Upper lobe of left lung (tissue), 6 donors: Measurements from ENCODE around the gene C1orf174. TPM values are rescaled to one million over a fixed set of nuclear protein-coding genes. Genes with fewer than 3 reads are reported as not detected.

Source experiments
- ATAC-seq, 2 donors: fragments of 200-7000 bp; cut with Tn5 transposase; one replicate each; pipeline ENCODE4 v1.9.1; 2022; ENCODE audit warnings: mild to moderate bottlenecking in 2 of 2, moderate library complexity in 2 of 2; ENCODE audit not compliant: low FRiP score in 2 of 2
- DNase-seq, 2 donors: peaks; one replicate each; pipeline ENCODE4 v3.0.0-alpha.2; 2019 to 2020
- H3K27ac ChIP-seq, 4 donors: fragments of 200-600 bp; sonication (generic); one replicate each; pipeline ENCODE4 v1.5.1; 2016 to 2019
- H3K27me3 ChIP-seq, 4 donors: fragments of 200-600 bp; sonication (generic); one replicate each; pipeline ENCODE4 v1.5.1; 2017 to 2019
- H3K36me3 ChIP-seq, 4 donors: fragments of 200-600 bp; sonication (generic); one replicate each; pipeline ENCODE4 v1.5.1; 2016 to 2019
- H3K4me1 ChIP-seq, 4 donors: fragments of 200-600 bp; sonication (generic); one replicate each; pipeline ENCODE4 v1.5.1; 2018 to 2019
- H3K4me3 ChIP-seq, 4 donors: fragments of 200-600 bp; sonication (generic); one replicate each; pipeline ENCODE4 v1.5.1; 2017 to 2019; ENCODE audit warnings: mild to moderate bottlenecking in 2 of 4, moderate library complexity in 1 of 4
- H3K9me3 ChIP-seq, 4 donors: fragments of 200-600 bp; sonication (generic); one replicate each; pipeline ENCODE4 v1.5.1; 2018 to 2019
- EP300 ChIP-seq, 4 donors: sonication (generic); formaldehyde crosslinking; IDR thresholded peaks; one replicate each; pipeline ENCODE4 v1.5.1; 2017; ENCODE audit warnings: antibody characterized with exemption in 4 of 4, control low read depth in 2 of 4
- POLR2A ChIP-seq, 4 donors: fragments of 450-650 bp; IDR thresholded peaks; one replicate each; pipeline ENCODE4 v1.5.1; 2016 to 2017; ENCODE audit warnings: antibody characterized with exemption in 4 of 4, mild to moderate bottlenecking in 2 of 4
- POLR2AphosphoS5 ChIP-seq, 2 donors: sonication (generic); formaldehyde crosslinking; IDR thresholded peaks; one replicate each; pipeline ENCODE4 v1.5.1; 2017; ENCODE audit warnings: antibody characterized with exemption in 2 of 2
- WGBS, 2 donors: methylation state at CpG; one replicate each; pipeline ENCODE4 v1.1.5; 2017 to 2018; 5-methylcytosine and 5-hydroxymethylcytosine counted together
- total RNA-seq, 6 donors: library from RNA; depleted of rRNA in 4 of 6; stranded (reverse); fragments of >200 nt in 4 of 6; gene quantifications; one replicate each; pipeline versions ENCODE4 v1.1.0 to v1.2.1, GENCODE V29; 2016 to 2021
- TF ChIP-seq, protein P1 (sequence below), 6 experiments: fragments of 450-650 bp in 4 of 6; fragments of 200-600 bp in 2 of 6; sonication (generic) in 2 of 6; IDR thresholded peaks; one replicate each; pipeline ENCODE4 v1.5.1; 2016 to 2019; ENCODE audit warnings: antibody characterized with exemption in 6 of 6
- donor health status: DM: no; HTN: no; CAD: no; lungs with moderate emphysema.
- donor health status: DM: no; HTN: yes; CAD: no; lungs with severe emphysema.

Gene C1orf174
- total RNA-seq, 6 donors from 2014 or later = 15.9 to 35.6 (median 20.6) TPM

- ATAC-seq (no peak), DNase-seq (no peak)
- no peak overlapping the region for H3K27ac ChIP-seq
- peaks cover 9 to 83% (median 63%) of the 10 kb centered on the region in 4 donors for H3K36me3 ChIP-seq
- no peaks in the 10 kb centered on the region for H3K9me3 ChIP-seq
- no peaks in the 10 kb centered on the region for H3K27me3 ChIP-seq
- TF ChIP-seq POLR2AphosphoS5 (IDR thresholded peaks at IDR 0.05) (no peak), POLR2A (IDR thresholded peaks at IDR 0.05) (no peak), EP300 (IDR thresholded peaks at IDR 0.05) (no peak)
- TF ChIP-seq, protein P1, sequence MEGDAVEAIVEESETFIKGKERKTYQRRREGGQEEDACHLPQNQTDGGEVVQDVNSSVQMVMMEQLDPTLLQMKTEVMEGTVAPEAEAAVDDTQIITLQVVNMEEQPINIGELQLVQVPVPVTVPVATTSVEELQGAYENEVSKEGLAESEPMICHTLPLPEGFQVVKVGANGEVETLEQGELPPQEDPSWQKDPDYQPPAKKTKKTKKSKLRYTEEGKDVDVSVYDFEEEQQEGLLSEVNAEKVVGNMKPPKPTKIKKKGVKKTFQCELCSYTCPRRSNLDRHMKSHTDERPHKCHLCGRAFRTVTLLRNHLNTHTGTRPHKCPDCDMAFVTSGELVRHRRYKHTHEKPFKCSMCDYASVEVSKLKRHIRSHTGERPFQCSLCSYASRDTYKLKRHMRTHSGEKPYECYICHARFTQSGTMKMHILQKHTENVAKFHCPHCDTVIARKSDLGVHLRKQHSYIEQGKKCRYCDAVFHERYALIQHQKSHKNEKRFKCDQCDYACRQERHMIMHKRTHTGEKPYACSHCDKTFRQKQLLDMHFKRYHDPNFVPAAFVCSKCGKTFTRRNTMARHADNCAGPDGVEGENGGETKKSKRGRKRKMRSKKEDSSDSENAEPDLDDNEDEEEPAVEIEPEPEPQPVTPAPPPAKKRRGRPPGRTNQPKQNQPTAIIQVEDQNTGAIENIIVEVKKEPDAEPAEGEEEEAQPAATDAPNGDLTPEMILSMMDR (IDR thresholded peaks at IDR 0.05) = no peak
- no peak overlapping the region for H3K4me3 ChIP-seq
- peaks cover 0 to 12% (median 5%) of the 10 kb centered on the region in 4 donors for H3K4me1 ChIP-seq
- WGBS, 2 donors = 83 to 92% methylated on average over 10 to 15 of the region's 15 CpGs
These were observed 11.8 kb downstream of the C1orf174 start for GRCh38 chr1:3888301-3888700.

DNA sequence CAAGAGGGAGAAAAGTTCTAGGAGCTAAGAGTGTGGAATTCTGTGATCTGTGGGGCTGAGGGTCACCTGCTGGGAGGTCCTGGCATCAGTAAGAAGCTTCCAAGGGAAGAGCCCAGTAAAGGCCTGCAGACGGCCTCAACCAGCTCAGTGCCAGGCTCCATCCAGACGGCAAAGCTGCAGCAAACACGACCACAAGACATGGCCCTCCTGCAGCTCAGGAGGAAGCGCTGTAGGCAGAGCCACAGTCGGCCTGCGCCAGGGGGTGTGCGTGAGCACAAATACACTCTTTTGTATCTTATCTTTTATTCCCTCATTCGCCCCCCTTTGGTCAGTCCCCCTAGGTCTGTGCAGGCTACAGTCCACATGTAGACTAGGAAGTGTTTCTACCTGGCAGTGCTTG, 13.4 kb downstream of the C1orf174 start:
- H3K36me3 ChIP-seq = peaks cover 9 to 83% (median 63%) of the 10 kb centered on the region in 4 donors
- H3K27ac ChIP-seq = no peak overlapping the region
- WGBS, 2 donors = 75 to 86% methylated on average over 8 of the region's 8 CpGs
- H3K4me3 ChIP-seq = no peak overlapping the region
- DNase-seq = no peak
- H3K27me3 ChIP-seq = no peaks in the 10 kb centered on the region
- TF ChIP-seq POLR2A (IDR thresholded peaks at IDR 0.05) (no peak), POLR2AphosphoS5 (IDR thresholded peaks at IDR 0.05) (no peak), EP300 (IDR thresholded peaks at IDR 0.05) (no peak)
- TF ChIP-seq, protein P1 (IDR thresholded peaks at IDR 0.05) = no peak
- ATAC-seq = no peak
- no peaks in the 10 kb centered on the region for H3K9me3 ChIP-seq
- H3K4me1 ChIP-seq = peaks cover 0 to 4% (median 1%) of the 10 kb centered on the region in 4 donors

GRCh38 chr1:3886106-3886670, 13.9 kb downstream of the C1orf174 start:
- DNase-seq = no peak
- TF ChIP-seq POLR2AphosphoS5 (IDR thresholded peaks at IDR 0.05) (no peak), POLR2A (IDR thresholded peaks at IDR 0.05) (no peak), EP300 (IDR thresholded peaks at IDR 0.05) (no peak)
- TF ChIP-seq, protein P1 (IDR thresholded peaks at IDR 0.05) = no peak
- Histone ChIP-seq H3K4me1 (peaks cover 0 to under 1% (median 0%) of the 10 kb centered on the region in 4 donors), H3K9me3 (no peaks in the 10 kb centered on the region), H3K27me3 (no peaks in the 10 kb centered on the region), H3K27ac (no peak overlapping the region), H3K4me3 (no peak overlapping the region), H3K36me3 (peaks cover 9 to 80% (median 62%) of the 10 kb centered on the region in 4 donors)
- WGBS, 2 donors = 91 to 97% methylated on average over 12 to 15 of the region's 15 CpGs
- no peak for ATAC-seq

DNA sequence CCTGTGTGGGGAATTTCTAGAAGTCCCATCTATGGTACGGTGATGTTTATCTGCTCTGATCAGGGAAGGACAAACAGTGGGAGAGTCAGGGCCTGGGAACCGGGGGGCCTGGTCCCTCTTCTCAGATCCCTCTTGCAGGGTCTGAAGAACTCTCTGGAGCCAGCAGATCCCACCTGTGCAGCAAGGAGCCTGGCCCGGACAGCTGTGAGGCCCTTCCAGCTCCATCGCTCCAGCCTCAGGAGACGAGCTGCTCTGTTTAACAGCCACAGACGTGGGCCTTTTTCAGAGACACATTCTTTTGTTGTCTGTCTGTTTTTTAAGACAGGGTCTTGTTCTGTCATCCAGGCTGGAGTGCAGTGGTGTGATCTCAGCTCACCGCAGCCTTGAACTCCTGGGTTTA, 14.5 kb downstream of the C1orf174 start:
- H3K4me1 ChIP-seq = no peaks in the 10 kb centered on the region
- no peaks in the 10 kb centered on the region for H3K27me3 ChIP-seq
- peaks cover 7 to 80% (median 59%) of the 10 kb centered on the region in 4 donors for H3K36me3 ChIP-seq
- TF ChIP-seq EP300 (IDR thresholded peaks at IDR 0.05) (no peak), POLR2A (IDR thresholded peaks at IDR 0.05) (no peak), POLR2AphosphoS5 (IDR thresholded peaks at IDR 0.05) (no peak)
- TF ChIP-seq, protein P1 (IDR thresholded peaks at IDR 0.05) = no peak
- no peak for DNase-seq
- 84 to 95% methylated on average over 7 of the region's 7 CpGs for WGBS, 2 donors
- H3K9me3 ChIP-seq = no peaks in the 10 kb centered on the region
- no peak overlapping the region for H3K4me3 ChIP-seq
- ATAC-seq = no peak
- no peak overlapping the region for H3K27ac ChIP-seq

- ATAC-seq (no peak), DNase-seq (no peak)
- Histone ChIP-seq H3K27me3 (no peaks in the 10 kb centered on the region), H3K4me1 (no peaks in the 10 kb centered on the region), H3K36me3 (peaks cover under 1 to 79% (median 55%) of the 10 kb centered on the region in 4 donors), H3K9me3 (no peaks in the 10 kb centered on the region), H3K27ac (no peak overlapping the region), H3K4me3 (no peak overlapping the region)
- WGBS, 2 donors = 92% methylated on average over 13 of the region's 13 CpGs
- TF ChIP-seq EP300 (IDR thresholded peaks at IDR 0.05) (no peak), POLR2A (IDR thresholded peaks at IDR 0.05) (no peak), POLR2AphosphoS5 (IDR thresholded peaks at IDR 0.05) (no peak)
- TF ChIP-seq, protein P1 (IDR thresholded peaks at IDR 0.05) = no peak
These were observed 15.1 kb downstream of the C1orf174 start for GRCh38 chr1:3884966-3885365.
